Nephron (organoid): Measurements from ENCODE around the gene RPL38.

ENCODE experiments used
- H3K27ac Mint-ChIP-seq, 3 experiments: 2 replicates each; pipeline ENCODE4 v1.8.0; 2020; ENCODE audit warnings: mixed read lengths in 3 of 3, mild to moderate bottlenecking in 2 of 3, moderate library complexity in 1 of 3
- H3K27me3 Mint-ChIP-seq: 2 replicates; pipeline ENCODE4 v1.8.0; 2021; ENCODE audit warnings: low read depth, mild to moderate bottlenecking, moderate library complexity, mixed read lengths
- H3K36me3 Mint-ChIP-seq: 2 replicates; pipeline ENCODE4 v1.8.0; 2020; ENCODE audit warnings: low read depth, mixed read lengths
- H3K4me1 Mint-ChIP-seq: 2 replicates; pipeline ENCODE4 v1.8.0; 2020; ENCODE audit warnings: mixed read lengths
- H3K4me3 Mint-ChIP-seq, 3 experiments: 2 replicates each; pipeline ENCODE4 v1.8.0; 2020; ENCODE audit warnings: mild to moderate bottlenecking in 3 of 3, mixed read lengths in 3 of 3, moderate library complexity in 2 of 3
- H3K9me3 Mint-ChIP-seq: 2 replicates; pipeline ENCODE4 v1.8.0; 2020; ENCODE audit warnings: mixed read lengths
- CTCF ChIP-seq, 3 experiments: fragments of 200-600 bp; sonication (generic); IDR thresholded peaks; one replicate each; pipeline ENCODE4 v1.5.0; 2021; ENCODE audit warnings: antibody characterized with exemption in 3 of 3; ENCODE audit not compliant: unreplicated experiment in 3 of 3

RPL38 gene

DNA sequence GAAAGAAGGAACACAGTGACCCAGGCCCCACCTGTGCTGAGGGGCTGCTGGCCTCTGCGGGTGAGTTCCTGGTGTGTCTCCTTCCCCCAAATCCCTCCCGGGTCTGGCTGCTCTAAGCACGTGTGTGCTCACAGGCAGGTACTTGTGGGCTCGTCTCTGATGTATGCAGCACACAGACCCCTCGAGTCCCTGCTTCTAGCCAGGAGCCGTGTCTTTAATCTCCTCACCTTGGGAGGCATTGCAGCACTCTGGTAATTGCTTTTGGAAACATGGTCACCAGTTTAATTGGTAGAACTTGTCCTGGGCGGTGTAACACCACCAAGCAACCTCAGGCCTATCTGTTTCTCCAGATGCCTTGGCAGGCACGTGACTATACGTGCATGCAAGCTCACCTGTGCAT is 8.8 kb upstream of the RPL38 start:
- peaks cover 74% of the 10 kb centered on the region for H3K27me3 Mint-ChIP-seq
- no peaks in the 10 kb centered on the region for H3K9me3 Mint-ChIP-seq
- no peaks in the 10 kb centered on the region for H3K36me3 Mint-ChIP-seq
- TF ChIP-seq CTCF (IDR thresholded peaks at IDR 0.05; ENCODE audit: unreplicated experiment in 3 of 3): no peak
- no peak overlapping the region for H3K4me3 Mint-ChIP-seq
- H3K4me1 Mint-ChIP-seq: peaks cover 37% of the 10 kb centered on the region
- no peak overlapping the region for H3K27ac Mint-ChIP-seq

GRCh38 chr17:74196541-74197317 is 6.7 kb upstream of the RPL38 start:
- no peak overlapping the region for H3K4me3 Mint-ChIP-seq
- no peaks in the 10 kb centered on the region for H3K36me3 Mint-ChIP-seq
- H3K27me3 Mint-ChIP-seq: peaks cover 75% of the 10 kb centered on the region
- no peaks in the 10 kb centered on the region for H3K9me3 Mint-ChIP-seq
- no peak overlapping the region for H3K27ac Mint-ChIP-seq
- TF ChIP-seq CTCF (IDR thresholded peaks at IDR 0.05; ENCODE audit: unreplicated experiment in 3 of 3): no peak
- H3K4me1 Mint-ChIP-seq: peaks cover 48% of the 10 kb centered on the region

- H3K36me3 Mint-ChIP-seq: no peaks in the 10 kb centered on the region
- H3K4me3 Mint-ChIP-seq: no peak overlapping the region
- H3K9me3 Mint-ChIP-seq: no peaks in the 10 kb centered on the region
- no peak overlapping the region for H3K27ac Mint-ChIP-seq
- peaks cover 70% of the 10 kb centered on the region for H3K27me3 Mint-ChIP-seq
- TF ChIP-seq CTCF (IDR thresholded peaks at IDR 0.05; ENCODE audit: unreplicated experiment in 3 of 3): no peak
- peaks cover 48% of the 10 kb centered on the region for H3K4me1 Mint-ChIP-seq
Observed at GRCh38 chr17:74197801-74198200, 5.7 kb upstream of the RPL38 start.

DNA sequence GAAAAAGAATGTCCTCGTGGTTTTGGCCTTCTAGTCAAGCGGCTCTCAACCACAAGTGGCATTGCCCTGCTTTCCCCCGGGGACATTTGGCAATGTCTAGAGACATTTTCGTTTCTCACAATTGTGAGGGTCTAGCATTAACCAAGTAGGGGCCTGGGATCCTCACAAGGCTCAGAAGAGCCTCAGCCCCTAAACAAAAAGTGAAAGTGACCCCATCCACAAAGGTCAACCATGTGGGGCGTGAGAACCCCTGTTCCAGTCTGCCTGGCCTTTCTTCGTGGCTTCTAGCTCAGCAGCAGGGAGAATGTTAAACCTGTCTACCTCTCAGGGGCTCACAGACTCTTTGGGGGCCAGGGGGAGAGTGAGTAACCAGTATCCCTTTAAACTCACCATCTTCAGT is 4.8 kb upstream of the RPL38 start:
- H3K4me1 Mint-ChIP-seq: peaks cover 46% of the 10 kb centered on the region

GRCh38 chr17:74199306-74200092 is 4.0 kb upstream of the RPL38 start:
- Mint-ChIP-seq H3K4me3 (peak overlapping the region; percentile 40 to 78 (median 67)), H3K36me3 (peaks cover 5% of the 10 kb centered on the region), H3K9me3 (no peaks in the 10 kb centered on the region), H3K4me1 (peaks cover 43% of the 10 kb centered on the region), H3K27ac (peak overlapping the region in 1 of 3 experiments; percentile 80), H3K27me3 (peaks cover 55% of the 10 kb centered on the region)
- peak; percentile 98 to 99 (median 98) for TF ChIP-seq CTCF (IDR thresholded peaks at IDR 0.05; ENCODE audit: unreplicated experiment in 3 of 3)

More for the DNA sequence above, 4.8 kb upstream of the RPL38 start:
- Mint-ChIP-seq H3K27me3 (peaks cover 62% of the 10 kb centered on the region), H3K27ac (no peak overlapping the region), H3K9me3 (no peaks in the 10 kb centered on the region), H3K36me3 (peaks cover 4% of the 10 kb centered on the region), H3K4me3 (no peak overlapping the region)
- TF ChIP-seq CTCF (IDR thresholded peaks at IDR 0.05; ENCODE audit: unreplicated experiment in 3 of 3): no peak
